Prostate gland (tissue), 2 donors: ENCODE data around the gene LMCD1.

Source experiments
- POLR2A ChIP-seq: fragments of 450-650 bp; IDR thresholded peaks from one replicate; pipeline ENCODE4 v1.6.1; 2016; ENCODE audit warnings: antibody characterized with exemption, mild to moderate bottlenecking
- POLR2AphosphoS5 ChIP-seq: sonication (generic); formaldehyde crosslinking; IDR thresholded peaks from one replicate; pipeline ENCODE4 v1.6.1; 2017; ENCODE audit warnings: antibody characterized with exemption
- TF ChIP-seq, protein P1 (sequence below), 4 experiments: fragments of 200-600 bp in 2 of 4; fragments of 450-650 bp in 2 of 4; sonication (generic) in 2 of 4; IDR thresholded peaks; 1 replicate in 3 of 4; 2 replicates in 1 of 4; pipeline ENCODE4 v1.5.1; 2016 to 2019; ENCODE audit warnings: antibody characterized with exemption in 4 of 4, mild to moderate bottlenecking in 2 of 4, moderate library complexity in 2 of 4

DNA sequence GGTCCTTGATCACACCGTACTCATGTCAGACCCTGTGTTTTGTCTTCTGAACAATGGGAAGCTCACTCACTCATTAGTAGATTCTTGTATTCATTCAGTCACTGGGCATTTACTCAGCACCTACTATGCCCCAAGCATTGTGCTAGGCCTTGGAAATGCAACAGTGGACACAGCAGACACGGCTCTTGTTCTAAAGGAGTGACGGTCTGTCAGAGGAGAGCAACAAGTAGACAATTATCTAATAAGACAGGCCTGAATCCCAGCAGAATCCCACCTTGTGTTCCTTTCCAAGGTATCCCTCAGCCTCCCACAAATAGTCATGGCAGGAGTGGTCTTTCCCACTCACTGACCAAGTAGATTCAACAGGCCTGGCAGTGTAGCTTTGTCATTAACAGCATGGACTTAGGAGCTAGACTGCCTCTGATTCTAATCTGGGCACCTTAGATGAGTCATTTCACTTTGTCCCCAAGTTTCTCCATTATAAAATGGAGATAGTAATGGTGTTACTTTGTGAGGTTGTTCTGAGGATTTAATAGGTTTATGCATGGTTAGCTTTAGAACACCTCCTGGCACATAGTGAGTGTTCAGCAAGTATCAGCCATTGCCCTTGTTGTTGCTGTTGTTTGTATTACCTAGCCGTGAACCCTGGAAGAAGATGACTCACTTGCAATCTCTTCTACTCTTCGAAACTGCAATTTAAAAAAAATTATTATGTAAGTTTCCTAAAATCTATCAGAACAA is 73.9 kb downstream of the LMCD1 start:
- TF ChIP-seq, protein P1, sequence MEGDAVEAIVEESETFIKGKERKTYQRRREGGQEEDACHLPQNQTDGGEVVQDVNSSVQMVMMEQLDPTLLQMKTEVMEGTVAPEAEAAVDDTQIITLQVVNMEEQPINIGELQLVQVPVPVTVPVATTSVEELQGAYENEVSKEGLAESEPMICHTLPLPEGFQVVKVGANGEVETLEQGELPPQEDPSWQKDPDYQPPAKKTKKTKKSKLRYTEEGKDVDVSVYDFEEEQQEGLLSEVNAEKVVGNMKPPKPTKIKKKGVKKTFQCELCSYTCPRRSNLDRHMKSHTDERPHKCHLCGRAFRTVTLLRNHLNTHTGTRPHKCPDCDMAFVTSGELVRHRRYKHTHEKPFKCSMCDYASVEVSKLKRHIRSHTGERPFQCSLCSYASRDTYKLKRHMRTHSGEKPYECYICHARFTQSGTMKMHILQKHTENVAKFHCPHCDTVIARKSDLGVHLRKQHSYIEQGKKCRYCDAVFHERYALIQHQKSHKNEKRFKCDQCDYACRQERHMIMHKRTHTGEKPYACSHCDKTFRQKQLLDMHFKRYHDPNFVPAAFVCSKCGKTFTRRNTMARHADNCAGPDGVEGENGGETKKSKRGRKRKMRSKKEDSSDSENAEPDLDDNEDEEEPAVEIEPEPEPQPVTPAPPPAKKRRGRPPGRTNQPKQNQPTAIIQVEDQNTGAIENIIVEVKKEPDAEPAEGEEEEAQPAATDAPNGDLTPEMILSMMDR (IDR thresholded peaks at IDR 0.05) = no peak
- no peak for TF ChIP-seq POLR2AphosphoS5
- TF ChIP-seq POLR2A = no peak
